ENCODE data around the gene CLCA2. TPM values are rescaled to one million over a fixed set of nuclear protein-coding genes. Genes with fewer than 3 reads are reported as not detected.

Gene CLCA2
- total RNA-seq, 1 experiment from 2014 or later: 0.20 TPM

DNA sequence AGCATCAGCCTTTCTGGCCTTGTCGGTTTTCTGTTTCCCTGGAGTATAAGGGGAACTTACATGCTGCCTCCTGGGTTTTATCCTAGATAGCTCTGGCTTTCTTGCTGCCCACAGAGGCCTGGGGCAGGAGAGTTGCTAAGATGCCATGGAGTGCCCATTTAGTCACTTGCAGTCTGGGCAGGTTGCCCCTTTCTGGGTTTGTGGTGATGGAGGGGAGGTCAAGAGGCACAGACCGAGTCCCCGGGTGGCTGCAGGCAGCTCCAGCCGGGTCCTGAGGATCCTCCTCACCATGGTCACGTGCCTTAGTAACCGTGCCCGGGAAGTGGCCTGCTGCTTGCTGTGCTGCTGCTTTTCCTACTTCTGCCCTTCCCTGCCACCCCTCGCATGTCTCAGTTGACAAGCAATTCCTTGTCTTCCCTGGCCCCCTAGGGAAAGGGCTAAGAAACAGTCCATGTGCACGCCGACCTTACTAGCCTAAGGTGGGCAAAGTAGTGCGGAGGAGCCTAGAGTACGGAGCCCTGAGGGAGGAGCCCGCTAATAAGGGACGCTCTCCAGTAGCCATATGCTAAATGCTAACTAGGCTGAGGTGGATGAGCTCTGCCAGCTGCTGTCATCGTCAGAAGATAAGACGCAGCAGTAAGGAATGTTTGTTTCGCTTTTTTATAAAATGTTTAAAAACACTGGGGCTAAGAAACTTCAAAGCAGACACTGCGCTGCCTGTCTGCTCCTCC lies 79.6 kb downstream of the CLCA2 start:
- no peaks in the 10 kb centered on the region for H3K36me3 ChIP-seq (ENCODE audit: low read depth)
- no peak for DNase-seq
- peaks cover 9% of the 10 kb centered on the region for H3K4me1 ChIP-seq (replicated peaks; ENCODE audit: insufficient read depth)
- no peaks in the 10 kb centered on the region for H3K9me3 ChIP-seq (ENCODE audit: insufficient read depth, low read depth)
- H3F3A ChIP-seq (ENCODE audit: insufficient read depth, low read depth): peaks cover 3% of the 10 kb centered on the region; the same call in 1 of the 2 replicates
- no peaks in the 10 kb centered on the region for H3K27me3 ChIP-seq (ENCODE audit: insufficient read depth, low read depth)
- BruUV-seq (replicated peaks): no TSS peak
- H2AFZ ChIP-seq: no peak overlapping the region
- no peaks in the 10 kb centered on the region for H3K9me2 ChIP-seq (ENCODE audit: insufficient read depth)
- ChIA-PET CTCF (no interaction called here), POLR2A (ENCODE audit: unreplicated experiment) (no interaction called here)
- TF ChIP-seq, protein P1, sequence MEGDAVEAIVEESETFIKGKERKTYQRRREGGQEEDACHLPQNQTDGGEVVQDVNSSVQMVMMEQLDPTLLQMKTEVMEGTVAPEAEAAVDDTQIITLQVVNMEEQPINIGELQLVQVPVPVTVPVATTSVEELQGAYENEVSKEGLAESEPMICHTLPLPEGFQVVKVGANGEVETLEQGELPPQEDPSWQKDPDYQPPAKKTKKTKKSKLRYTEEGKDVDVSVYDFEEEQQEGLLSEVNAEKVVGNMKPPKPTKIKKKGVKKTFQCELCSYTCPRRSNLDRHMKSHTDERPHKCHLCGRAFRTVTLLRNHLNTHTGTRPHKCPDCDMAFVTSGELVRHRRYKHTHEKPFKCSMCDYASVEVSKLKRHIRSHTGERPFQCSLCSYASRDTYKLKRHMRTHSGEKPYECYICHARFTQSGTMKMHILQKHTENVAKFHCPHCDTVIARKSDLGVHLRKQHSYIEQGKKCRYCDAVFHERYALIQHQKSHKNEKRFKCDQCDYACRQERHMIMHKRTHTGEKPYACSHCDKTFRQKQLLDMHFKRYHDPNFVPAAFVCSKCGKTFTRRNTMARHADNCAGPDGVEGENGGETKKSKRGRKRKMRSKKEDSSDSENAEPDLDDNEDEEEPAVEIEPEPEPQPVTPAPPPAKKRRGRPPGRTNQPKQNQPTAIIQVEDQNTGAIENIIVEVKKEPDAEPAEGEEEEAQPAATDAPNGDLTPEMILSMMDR (conservative IDR thresholded peaks at IDR 0.05): no peak
- TF ChIP-seq EZH2 (IDR thresholded peaks at IDR 0.05; ENCODE audit: low read depth): no peak
- no peaks in the 10 kb centered on the region for H3K79me2 ChIP-seq (ENCODE audit: low read depth)
- intact Hi-C loops (cut with micrococcal nuclease; ENCODE audit: unreplicated experiment): loop anchor here (10.0 kb wide), 2 partner anchors 201 to 581 kb away; partner anchors contain the start of gene SH3GLB1
- no peak overlapping the region for H3K27ac ChIP-seq
- H4K20me1 ChIP-seq (ENCODE audit: insufficient read depth): no peaks in the 10 kb centered on the region
- H3K4me2 ChIP-seq: no peak overlapping the region
- no peak overlapping the region for H3K4me3 ChIP-seq

DNA sequence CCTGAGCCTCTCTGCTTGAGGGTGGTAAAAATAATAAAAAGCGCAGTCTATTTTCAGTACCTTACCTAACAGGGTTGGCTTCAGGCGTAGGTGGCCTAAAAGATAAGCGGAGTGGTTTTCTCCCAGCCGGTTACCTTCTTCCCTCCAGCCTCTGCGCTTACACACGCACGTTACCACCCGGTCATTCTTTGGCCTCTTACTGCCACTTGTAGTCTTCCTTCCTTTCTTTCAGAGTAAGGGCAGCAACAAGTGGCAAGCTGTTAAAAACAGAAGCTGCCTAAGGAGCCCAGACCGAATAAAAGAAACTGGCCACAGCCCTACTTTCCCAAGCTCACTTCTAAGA lies 80.1 kb downstream of the CLCA2 start:
- BruUV-seq (replicated peaks): no TSS peak
- Histone ChIP-seq H3K9me3 (ENCODE audit: insufficient read depth, low read depth) (no peaks in the 10 kb centered on the region), H3K4me1 (replicated peaks; ENCODE audit: insufficient read depth) (peaks cover 9% of the 10 kb centered on the region), H3K27ac (no peak overlapping the region), H3K9me2 (ENCODE audit: insufficient read depth) (no peaks in the 10 kb centered on the region), H3K36me3 (ENCODE audit: low read depth) (no peaks in the 10 kb centered on the region), H3K4me3 (no peak overlapping the region), H3K79me2 (ENCODE audit: low read depth) (no peaks in the 10 kb centered on the region), H3K4me2 (no peak overlapping the region), H4K20me1 (ENCODE audit: insufficient read depth) (no peaks in the 10 kb centered on the region), H3F3A (ENCODE audit: insufficient read depth, low read depth) (peaks cover 3% of the 10 kb centered on the region; the same call in 1 of the 2 replicates), H2AFZ (no peak overlapping the region), H3K27me3 (ENCODE audit: insufficient read depth, low read depth) (no peaks in the 10 kb centered on the region)
- DNase-seq: no peak
- ChIA-PET POLR2A (ENCODE audit: unreplicated experiment) (interaction anchor here (0.6 to 0.7 kb wide), 2 partner anchors 49 to 108 kb away, joined by 3 to 6 read pairs; partner anchors contain the start of gene ODF2L), CTCF (interaction anchor here (0.6 to 0.7 kb wide), 2 partner anchors 59 to 74 kb away, joined by 3 to 4 read pairs; no protein-coding TSS in a partner anchor)
- TF ChIP-seq, protein P1 (conservative IDR thresholded peaks at IDR 0.05): no peak
- no peak for TF ChIP-seq EZH2 (IDR thresholded peaks at IDR 0.05; ENCODE audit: low read depth)
- intact Hi-C loops (cut with micrococcal nuclease; ENCODE audit: unreplicated experiment): loop anchor here (10.0 kb wide), 2 partner anchors 201 to 581 kb away; partner anchors contain the start of gene SH3GLB1

DNA sequence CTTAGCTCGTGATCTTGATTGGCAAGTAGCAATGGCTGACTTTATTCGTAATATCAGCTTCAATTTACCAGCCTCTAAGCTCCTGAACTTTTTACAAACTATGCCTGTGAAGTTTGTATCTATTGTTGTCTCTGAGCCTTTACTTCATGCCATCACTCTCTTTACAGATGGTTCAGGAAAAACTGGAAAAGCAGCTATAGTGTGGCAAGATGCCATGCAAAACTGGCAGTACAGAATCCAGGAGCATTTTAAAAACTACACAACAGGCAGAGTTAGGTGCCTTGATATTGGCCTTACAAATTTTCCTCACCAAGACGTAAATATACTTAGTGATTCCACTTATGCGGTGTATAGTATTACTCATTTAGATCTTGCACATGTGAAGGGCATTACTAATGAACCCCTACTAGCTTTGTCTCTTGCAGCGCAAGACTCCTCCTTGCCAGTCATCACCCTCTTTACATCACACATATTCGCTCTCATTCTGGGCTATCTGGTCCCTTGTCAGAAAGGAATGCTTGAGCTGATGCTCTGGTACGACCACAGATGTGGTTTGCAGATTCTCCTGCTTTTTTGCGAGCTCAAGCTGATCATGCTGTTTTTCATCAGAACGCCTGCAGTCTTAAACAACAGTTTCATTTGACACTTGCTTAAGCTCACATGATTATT lies 81.1 kb downstream of the CLCA2 start:
- H3K4me2 ChIP-seq: peak overlapping the region; percentile 29
- H2AFZ ChIP-seq: no peak overlapping the region
- no peaks in the 10 kb centered on the region for H3K9me3 ChIP-seq (ENCODE audit: insufficient read depth, low read depth)
- TF ChIP-seq, protein P1 (conservative IDR thresholded peaks at IDR 0.05): no peak
- TF ChIP-seq EZH2 (IDR thresholded peaks at IDR 0.05; ENCODE audit: low read depth): no peak
- no peaks in the 10 kb centered on the region for H4K20me1 ChIP-seq (ENCODE audit: insufficient read depth)
- H3K9me2 ChIP-seq (ENCODE audit: insufficient read depth): no peaks in the 10 kb centered on the region
- H3K79me2 ChIP-seq (ENCODE audit: low read depth): no peaks in the 10 kb centered on the region
- ChIA-PET CTCF (interaction anchor here (0.6 to 0.7 kb wide), 3 partner anchors 58 to 898 kb away, joined by 3 to 4 read pairs (median 4); no protein-coding TSS in a partner anchor), POLR2A (ENCODE audit: unreplicated experiment) (interaction anchor here (0.7 kb wide), 1 partner anchor 109 kb away, joined by 6 read pairs; the partner anchor contains the start of gene ODF2L)
- DNase-seq: peak; percentile 50 to 57
- H3K27me3 ChIP-seq (ENCODE audit: insufficient read depth, low read depth): no peaks in the 10 kb centered on the region
- BruUV-seq (replicated peaks): no TSS peak
- no peak overlapping the region for H3K27ac ChIP-seq
- no peak overlapping the region for H3K4me3 ChIP-seq
- peaks cover 3% of the 10 kb centered on the region; the same call in 1 of the 2 replicates for H3F3A ChIP-seq (ENCODE audit: insufficient read depth, low read depth)
- H3K36me3 ChIP-seq (ENCODE audit: low read depth): no peaks in the 10 kb centered on the region
- H3K4me1 ChIP-seq (replicated peaks; ENCODE audit: insufficient read depth): peaks cover 9% of the 10 kb centered on the region
- intact Hi-C loops (cut with micrococcal nuclease; ENCODE audit: unreplicated experiment): loop anchor here (5.0 to 10.0 kb wide), 3 partner anchors 200 to 898 kb away; partner anchors contain the start of gene SH3GLB1

Measured in PC-9 (cell line).